Trophoblast cell (in vitro differentiated cells and primary cell): ENCODE results near the gene KCNJ1.

Experiments used
- DNase-seq, 2 donors: peaks; one replicate each; pipeline ENCODE4 v3.0.0-alpha.2; 2016
- H2AFZ ChIP-seq: 2 replicates; pipeline ENCODE4 v1.6.1; 2013; ENCODE audit warnings: low read length, moderate library complexity, mild to moderate bottlenecking; ENCODE audit not compliant: insufficient read depth, poor library complexity
- H2AK5ac ChIP-seq: 2 replicates; pipeline ENCODE4 v1.6.1; 2013; ENCODE audit warnings: mild to moderate bottlenecking, low read length
- H2BK120ac ChIP-seq: 2 replicates; pipeline ENCODE4 v1.6.1; 2013; ENCODE audit warnings: low read length, mild to moderate bottlenecking, moderate library complexity; ENCODE audit not compliant: insufficient read depth, poor library complexity
- H2BK12ac ChIP-seq: 2 replicates; pipeline ENCODE4 v1.6.1; 2013; ENCODE audit warnings: mild to moderate bottlenecking, low read length, moderate library complexity
- H2BK5ac ChIP-seq: 2 replicates; pipeline ENCODE4 v1.6.1; 2013; ENCODE audit warnings: low read length, low read depth, moderate library complexity, mild to moderate bottlenecking; ENCODE audit not compliant: poor library complexity
- H3K14ac ChIP-seq: 2 replicates; pipeline ENCODE4 v1.6.1; 2013; ENCODE audit warnings: mild to moderate bottlenecking, low read length
- H3K18ac ChIP-seq: 2 replicates; pipeline ENCODE4 v1.6.1; 2013; ENCODE audit warnings: mild to moderate bottlenecking, low read length
- H3K23ac ChIP-seq: 2 replicates; pipeline ENCODE4 v1.6.1; 2013; ENCODE audit warnings: low read length
- H3K27ac ChIP-seq: 2 replicates; pipeline ENCODE4 v1.5.1; 2013; ENCODE audit warnings: low read depth, mild to moderate bottlenecking, inconsistent platforms, low read length, moderate library complexity
- H3K27me3 ChIP-seq: 2 replicates; pipeline ENCODE4 v1.6.1; 2013; ENCODE audit warnings: inconsistent platforms, mild to moderate bottlenecking, low read length, moderate library complexity; ENCODE audit not compliant: insufficient read depth
- H3K36me3 ChIP-seq, 2 experiments: 1 replicate in 1 of 2; 2 replicates in 1 of 2; pipeline ENCODE4 v1.6.1; 2013; ENCODE audit warnings: low read length in 2 of 2, mild to moderate bottlenecking in 2 of 2, moderate library complexity in 1 of 2; ENCODE audit not compliant: insufficient read depth in 2 of 2, control insufficient read depth in 1 of 2
- H3K4ac ChIP-seq: 2 replicates; pipeline ENCODE4 v1.6.1; 2013; ENCODE audit warnings: low read depth, mild to moderate bottlenecking, low read length, moderate library complexity
- H3K4me1 ChIP-seq, 2 experiments: 1 replicate in 1 of 2; 2 replicates in 1 of 2; pipeline ENCODE4 v1.6.1; 2013; ENCODE audit warnings: low read length in 2 of 2, mild to moderate bottlenecking in 2 of 2, moderate library complexity in 1 of 2; ENCODE audit not compliant: insufficient read depth in 2 of 2, control insufficient read depth in 1 of 2
- H3K4me2 ChIP-seq: 2 replicates; pipeline ENCODE4 v1.6.1; 2013; ENCODE audit warnings: inconsistent platforms, mild to moderate bottlenecking, low read length, moderate library complexity
- H3K4me3 ChIP-seq: 2 replicates; pipeline ENCODE4 v1.5.1; 2013; ENCODE audit warnings: mild to moderate bottlenecking, low read depth, low read length, inconsistent platforms
- H3K79me1 ChIP-seq: one replicate; pipeline ENCODE4 v1.6.1; 2013; ENCODE audit warnings: low read length
- H3K79me2 ChIP-seq: 2 replicates; pipeline ENCODE4 v1.6.1; 2013; ENCODE audit warnings: low read length, mild to moderate bottlenecking; ENCODE audit not compliant: control insufficient read depth, insufficient read depth, poor library complexity
- H3K9ac ChIP-seq: 2 replicates; pipeline ENCODE4 v1.6.1; 2013; ENCODE audit warnings: mild to moderate bottlenecking, low read length
- H3K9me3 ChIP-seq: 2 replicates; pipeline ENCODE4 v1.6.1; 2013; ENCODE audit warnings: low read depth, mild to moderate bottlenecking, control low read depth, inconsistent platforms, low read length; ENCODE audit not compliant: insufficient read depth
- H4K12ac ChIP-seq: 2 replicates; pipeline ENCODE4 v1.6.1; 2013; ENCODE audit warnings: low read depth, mild to moderate bottlenecking, low read length, moderate library complexity
- H4K8ac ChIP-seq: 2 replicates; pipeline ENCODE4 v1.6.1; 2013; ENCODE audit warnings: low read depth, mild to moderate bottlenecking, low read length, moderate library complexity
- H4K91ac ChIP-seq: one replicate; pipeline ENCODE4 v1.6.1; 2013; ENCODE audit warnings: low read depth, mild to moderate bottlenecking, low read length, moderate library complexity
- WGBS: extraction: QIAGEN DNeasy Blood & Tissue Kit; methylation state at CpG from one replicate; pipeline ENCODE4 v1.1.7; 2013; ENCODE audit warnings: missing lambda C conversion rate; ENCODE audit not compliant: insufficient read length, insufficient coverage; ENCODE audit errors: extremely low coverage; 5-methylcytosine and 5-hydroxymethylcytosine counted together

KCNJ1 gene

DNA sequence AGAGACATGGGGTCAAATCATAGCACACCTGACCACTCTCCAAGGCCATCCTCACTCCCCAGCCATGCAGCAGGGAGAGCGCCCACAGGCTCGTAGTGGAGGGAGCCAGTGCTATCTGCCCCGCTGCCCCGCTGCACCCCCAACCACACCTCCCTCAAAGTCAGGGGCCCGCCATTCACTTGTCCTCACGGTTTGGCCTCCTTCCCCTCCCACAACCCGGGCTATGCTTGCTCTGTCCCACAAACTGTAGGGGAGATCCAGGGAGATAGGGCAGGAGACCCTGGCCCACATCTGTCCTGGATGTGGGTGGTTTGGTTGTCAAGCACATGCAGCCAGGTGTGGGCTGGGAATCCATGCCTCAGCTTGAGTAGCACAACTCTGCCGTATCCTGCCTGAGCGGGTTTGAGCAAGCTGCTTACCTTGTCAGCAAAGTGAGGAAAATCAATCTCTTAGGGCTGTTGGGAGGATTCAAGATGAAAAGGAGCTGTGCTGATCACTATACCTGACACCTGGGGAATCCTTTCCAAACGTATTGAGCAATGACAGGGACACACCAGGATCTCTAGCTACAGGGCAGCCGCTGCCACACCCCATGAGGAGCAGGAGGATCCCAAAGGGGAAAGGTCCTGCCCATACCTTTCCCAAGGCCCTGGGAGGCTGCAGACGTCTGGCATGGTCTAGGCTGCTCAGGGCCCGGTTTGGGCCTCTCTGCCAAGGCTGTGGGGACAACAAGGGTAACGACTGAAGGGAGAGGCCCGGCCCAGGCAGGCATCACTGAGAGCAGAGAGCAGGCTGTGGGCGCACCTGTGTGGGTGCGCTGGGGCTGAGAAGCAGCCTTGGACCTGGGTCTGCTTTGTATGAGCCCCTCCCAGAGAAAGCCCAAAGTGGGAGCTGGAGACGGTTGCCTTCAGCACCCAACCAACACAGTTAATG lies 47.4 kb upstream of the KCNJ1 start:
- H3K36me3 ChIP-seq: no peaks in the 10 kb centered on the region
- no peak overlapping the region for H3K14ac ChIP-seq
- H3K27me3 ChIP-seq: no peaks in the 10 kb centered on the region
- WGBS: no CpG with 5 or more reads among the region's 18 CpGs
- H3K18ac ChIP-seq: no peak overlapping the region
- no peak overlapping the region for H4K91ac ChIP-seq
- H4K8ac ChIP-seq: no peak overlapping the region
- no peak overlapping the region for H3K23ac ChIP-seq
- no peak overlapping the region for H2AFZ ChIP-seq
- H3K4ac ChIP-seq: no peak overlapping the region
- H3K79me1 ChIP-seq: no peaks in the 10 kb centered on the region
- H2BK12ac ChIP-seq: no peak overlapping the region
- peaks cover 12% of the 10 kb centered on the region for H3K9me3 ChIP-seq
- no peak for DNase-seq
- no peaks in the 10 kb centered on the region for H3K79me2 ChIP-seq
- no peaks in the 10 kb centered on the region for H3K4me1 ChIP-seq
- H3K4me2 ChIP-seq: no peak overlapping the region
- no peak overlapping the region for H3K9ac ChIP-seq
- no peak overlapping the region for H3K4me3 ChIP-seq
- H4K12ac ChIP-seq: no peak overlapping the region
- no peak overlapping the region for H3K27ac ChIP-seq
- no peak overlapping the region for H2BK5ac ChIP-seq
- H2BK120ac ChIP-seq: no peak overlapping the region
- H2AK5ac ChIP-seq: no peak overlapping the region

DNA sequence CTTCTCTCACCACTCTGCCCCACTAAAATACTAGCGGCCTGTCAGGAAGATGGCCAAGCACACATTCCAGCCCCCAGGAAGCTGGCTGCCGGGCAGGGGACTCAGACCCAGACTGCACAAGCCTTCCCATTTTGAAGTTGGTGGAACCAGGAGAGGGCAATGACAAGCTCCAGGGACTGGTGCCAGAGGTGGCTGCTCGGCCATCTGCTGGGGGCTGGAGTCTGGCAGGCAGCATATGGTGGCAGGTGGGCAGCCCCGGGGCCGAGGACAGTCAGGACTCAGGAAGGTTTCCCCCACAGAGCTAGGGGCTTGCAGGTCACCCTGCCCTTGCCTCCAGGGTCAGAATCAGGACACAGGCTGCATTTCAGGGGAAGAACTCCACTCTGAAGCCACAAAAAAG lies 46.7 kb upstream of the KCNJ1 start:
- Histone ChIP-seq H3K4ac (no peak overlapping the region), H2BK12ac (no peak overlapping the region), H3K27me3 (no peaks in the 10 kb centered on the region), H2AFZ (no peak overlapping the region), H2BK5ac (no peak overlapping the region), H4K91ac (no peak overlapping the region), H3K4me3 (no peak overlapping the region), H3K18ac (no peak overlapping the region), H3K79me1 (no peaks in the 10 kb centered on the region), H3K14ac (no peak overlapping the region), H3K36me3 (no peaks in the 10 kb centered on the region), H4K12ac (no peak overlapping the region), H2AK5ac (no peak overlapping the region), H3K9ac (no peak overlapping the region), H3K4me2 (no peak overlapping the region), H4K8ac (no peak overlapping the region), H3K27ac (no peak overlapping the region), H3K23ac (no peak overlapping the region), H3K79me2 (no peaks in the 10 kb centered on the region), H2BK120ac (no peak overlapping the region), H3K9me3 (peaks cover 12% of the 10 kb centered on the region), H3K4me1 (no peaks in the 10 kb centered on the region)
- WGBS: no CpG with 5 or more reads among the region's 5 CpGs
- no peak for DNase-seq

DNA sequence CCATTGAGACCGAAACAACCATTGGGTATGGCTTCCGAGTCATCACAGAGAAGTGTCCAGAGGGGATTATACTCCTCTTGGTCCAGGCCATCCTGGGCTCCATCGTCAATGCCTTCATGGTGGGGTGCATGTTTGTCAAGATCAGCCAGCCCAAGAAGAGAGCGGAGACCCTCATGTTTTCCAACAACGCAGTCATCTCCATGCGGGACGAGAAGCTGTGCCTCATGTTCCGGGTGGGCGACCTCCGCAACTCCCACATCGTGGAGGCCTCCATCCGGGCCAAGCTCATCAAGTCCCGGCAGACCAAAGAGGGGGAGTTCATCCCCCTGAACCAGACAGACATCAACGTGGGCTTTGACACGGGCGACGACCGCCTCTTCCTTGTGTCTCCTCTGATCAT lies 44.6 kb upstream of the KCNJ1 start:
- no peak overlapping the region for H3K4me3 ChIP-seq
- no peaks in the 10 kb centered on the region for H3K36me3 ChIP-seq
- no peaks in the 10 kb centered on the region for H3K79me1 ChIP-seq
- H2BK5ac ChIP-seq: no peak overlapping the region
- no peak overlapping the region for H2BK120ac ChIP-seq
- H4K8ac ChIP-seq: no peak overlapping the region
- peaks cover 1% of the 10 kb centered on the region for H3K27me3 ChIP-seq
- H3K27ac ChIP-seq: no peak overlapping the region
- H2AFZ ChIP-seq: no peak overlapping the region
- no peak overlapping the region for H2BK12ac ChIP-seq
- no peak overlapping the region for H3K4me2 ChIP-seq
- H3K9me3 ChIP-seq: peaks cover 12% of the 10 kb centered on the region
- no peak overlapping the region for H3K18ac ChIP-seq
- no peaks in the 10 kb centered on the region for H3K79me2 ChIP-seq
- no peak overlapping the region for H3K14ac ChIP-seq
- H2AK5ac ChIP-seq: no peak overlapping the region
- no peak overlapping the region for H3K4ac ChIP-seq
- WGBS: no CpG with 5 or more reads among the region's 18 CpGs
- no peak for DNase-seq
- no peak overlapping the region for H4K91ac ChIP-seq
- H3K9ac ChIP-seq: no peak overlapping the region
- no peak overlapping the region for H4K12ac ChIP-seq
- H3K4me1 ChIP-seq: no peaks in the 10 kb centered on the region
- H3K23ac ChIP-seq: no peak overlapping the region

DNA sequence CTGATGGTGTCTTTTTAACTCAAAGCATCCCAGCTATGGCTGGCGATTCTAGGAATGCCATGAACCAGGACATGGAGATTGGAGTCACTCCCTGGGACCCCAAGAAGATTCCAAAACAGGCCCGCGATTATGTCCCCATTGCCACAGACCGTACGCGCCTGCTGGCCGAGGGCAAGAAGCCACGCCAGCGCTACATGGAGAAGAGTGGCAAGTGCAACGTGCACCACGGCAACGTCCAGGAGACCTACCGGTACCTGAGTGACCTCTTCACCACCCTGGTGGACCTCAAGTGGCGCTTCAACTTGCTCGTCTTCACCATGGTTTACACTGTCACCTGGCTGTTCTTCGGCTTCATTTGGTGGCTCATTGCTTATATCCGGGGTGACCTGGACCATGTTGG lies 44.1 kb upstream of the KCNJ1 start:
- Histone ChIP-seq H3K27ac (no peak overlapping the region), H3K4me2 (no peak overlapping the region), H2BK5ac (no peak overlapping the region), H2BK120ac (no peak overlapping the region), H2AFZ (no peak overlapping the region), H3K79me1 (no peaks in the 10 kb centered on the region), H3K4me3 (no peak overlapping the region), H2AK5ac (no peak overlapping the region), H4K8ac (no peak overlapping the region), H3K4ac (no peak overlapping the region), H3K9me3 (peaks cover 12% of the 10 kb centered on the region), H3K27me3 (peaks cover 5% of the 10 kb centered on the region), H3K14ac (no peak overlapping the region), H3K79me2 (no peaks in the 10 kb centered on the region), H3K23ac (no peak overlapping the region), H4K12ac (no peak overlapping the region), H3K36me3 (no peaks in the 10 kb centered on the region), H2BK12ac (no peak overlapping the region), H3K9ac (no peak overlapping the region), H4K91ac (no peak overlapping the region), H3K4me1 (peaks cover 0 to under 1% of the 10 kb centered on the region in 2 experiments), H3K18ac (no peak overlapping the region)
- DNase-seq: no peak
- no CpG with 5 or more reads among the region's 17 CpGs for WGBS
